Spleen (tissue), 11 donors: Measurements from ENCODE around the gene RBAK. TPM values are rescaled to one million over a fixed set of nuclear protein-coding genes. Genes with fewer than 3 reads are reported as not detected.

ENCODE experiments used
- DNase-seq: peaks from one replicate; pipeline ENCODE4 v3.0.0-alpha.2; 2020
- H3K27ac ChIP-seq, 8 donors: fragments of 200-600 bp; sonication (generic) in 7 of 8; 1 replicate in 4 of 8; 2 replicates in 4 of 8; pipeline versions ENCODE4 v1.5.0 to v1.8.0; 2016 to 2021; ENCODE audit warnings: inconsistent platforms in 4 of 8, mild to moderate bottlenecking in 4 of 8, moderate library complexity in 1 of 8
- H3K27me3 ChIP-seq, 7 donors: fragments of 200-600 bp; sonication (generic) in 6 of 7; replicated peaks in 1 of 7; 1 replicate in 4 of 7; 2 replicates in 3 of 7; pipeline versions ENCODE4 v1.5.0 to v1.8.0; 2016 to 2021; ENCODE audit warnings: inconsistent platforms in 3 of 7, mild to moderate bottlenecking in 1 of 7
- H3K36me3 ChIP-seq, 6 donors: fragments of 200-600 bp; sonication (generic) in 5 of 6; 1 replicate in 4 of 6; 2 replicates in 2 of 6; pipeline versions ENCODE4 v1.5.0 to v1.8.0; 2016 to 2021; ENCODE audit warnings: inconsistent platforms in 2 of 6
- H3K4me1 ChIP-seq, 6 donors: fragments of 200-600 bp; sonication (generic) in 5 of 6; 1 replicate in 3 of 6; 2 replicates in 3 of 6; pipeline versions ENCODE4 v1.5.0 to v1.8.0; 2016 to 2021; ENCODE audit warnings: inconsistent platforms in 3 of 6
- H3K4me3 ChIP-seq, 8 donors: fragments of 200-600 bp; sonication (generic) in 7 of 8; 1 replicate in 4 of 8; 2 replicates in 4 of 8; pipeline versions ENCODE4 v1.5.0 to v1.8.0; 2016 to 2021; ENCODE audit warnings: inconsistent platforms in 4 of 8, mild to moderate bottlenecking in 4 of 8, moderate library complexity in 2 of 8
- H3K9me3 ChIP-seq, 8 donors: fragments of 200-600 bp; sonication (generic) in 7 of 8; 1 replicate in 4 of 8; 2 replicates in 4 of 8; pipeline versions ENCODE4 v1.5.0 to v1.8.0; 2016 to 2021; ENCODE audit warnings: inconsistent platforms in 4 of 8
- CTCF ChIP-seq, 11 experiments: fragments of 200-600 bp in 7 of 11; fragments of 450-650 bp in 4 of 11; sonication (generic) in 4 of 11; IDR thresholded peaks in 8 of 11; conservative IDR thresholded peaks in 3 of 11; 1 replicate in 7 of 11; 2 replicates in 4 of 11; pipeline versions ENCODE4 v1.4.0 to v1.8.0; 2016 to 2021; ENCODE audit warnings: antibody characterized with exemption in 11 of 11, inconsistent platforms in 4 of 11, mild to moderate bottlenecking in 1 of 11
- POLR2A ChIP-seq, 3 donors: fragments of 450-650 bp; IDR thresholded peaks; one replicate each; pipeline ENCODE4 v1.5.1; 2017; ENCODE audit warnings: antibody characterized with exemption in 3 of 3, mild to moderate bottlenecking in 1 of 3
- POLR2AphosphoS5 ChIP-seq, 3 donors: sonication (generic); formaldehyde crosslinking; IDR thresholded peaks; one replicate each; pipeline ENCODE4 v1.5.1; 2017; ENCODE audit warnings: antibody characterized with exemption in 3 of 3
- WGBS, 5 donors: extraction: QIAGEN DNeasy Blood & Tissue Kit in 3 of 5; methylation state at CpG; one replicate each; pipeline versions ENCODE4 v1.1.5 to v1.1.7; 2013 to 2018; 5-methylcytosine and 5-hydroxymethylcytosine counted together
- intact Hi-C: fragments of 100-400 bp; cut with DNase I; formaldehyde crosslinking; loops from one replicate; pipeline ENCODE4 v1.15.0; 2023; ENCODE audit warnings: low total_unique reads
- polyA plus RNA-seq, 3 donors: library from polyadenylated mRNA; stranded (reverse); fragments of 200-250 nt; gene quantifications; one replicate each; pipeline ENCODE4 v1.2.1, GENCODE V29; 2013
- total RNA-seq, 7 donors: library from RNA; depleted of rRNA in 3 of 7; stranded (reverse); fragments of >200 nt in 3 of 7; fragmentation: NEBNext Ultra II Directional in 4 of 7; extraction: Animal tissue kit (Norgen Biotek cat#: 25700) in 4 of 7; gene quantifications; one replicate each; pipeline versions ENCODE4 v1.1.0 to v1.2.1, GENCODE V29; 2016 to 2021
- donor health status: healthy with polysubstance abuse.
- donor health status: DM: no; HTN: no; CAD: no; lungs with moderate emphysema.
- donor health status: DM: no; HTN: no; CAD: no.
- donor health status: Bipolar disorder and iron deficiency.
- donor health status: healthy.
- donor health status: DM: no; HTN: no; CAD: no.
- donor health status: DM: yes; HTN: yes; CAD: no.

RBAK gene
- total and polyA plus RNA-seq, 10 donors: 3.3 to 17.1 (median 12.2) TPM

GRCh38 chr7:5093948-5094347 lies 48.3 kb downstream of the RBAK start:
- Histone ChIP-seq H3K4me3 (no peak overlapping the region), H3K4me1 (no peaks in the 10 kb centered on the region), H3K27me3 (no peaks in the 10 kb centered on the region), H3K9me3 (peaks cover 6 to 53% (median 43%) of the 10 kb centered on the region in 8 donors), H3K27ac (no peak overlapping the region), H3K36me3 (no peaks in the 10 kb centered on the region)
- DNase-seq: no peak
- WGBS, 5 donors: 63 to 88% (median 68%) methylated on average over 5 of the region's 5 CpGs
- intact Hi-C loops: no loop called here
- TF ChIP-seq POLR2AphosphoS5 (IDR thresholded peaks at IDR 0.05): no peak
- TF ChIP-seq CTCF (IDR thresholded peaks at IDR 0.05 in 8 of 11, conservative IDR thresholded peaks at IDR 0.05 in 3 of 11): no peak
- TF ChIP-seq POLR2A (IDR thresholded peaks at IDR 0.05): no peak

- no peak for DNase-seq
- Histone ChIP-seq H3K4me1 (no peaks in the 10 kb centered on the region), H3K9me3 (peaks cover 6 to 60% (median 49%) of the 10 kb centered on the region in 8 donors), H3K27ac (no peak overlapping the region), H3K27me3 (no peaks in the 10 kb centered on the region), H3K36me3 (no peaks in the 10 kb centered on the region), H3K4me3 (no peak overlapping the region)
- intact Hi-C loops: no loop called here
- TF ChIP-seq POLR2A (IDR thresholded peaks at IDR 0.05): no peak
- no peak for TF ChIP-seq CTCF (IDR thresholded peaks at IDR 0.05 in 8 of 11, conservative IDR thresholded peaks at IDR 0.05 in 3 of 11)
- TF ChIP-seq POLR2AphosphoS5 (IDR thresholded peaks at IDR 0.05): no peak
- WGBS, 5 donors: 84 to 91% (median 88%) methylated on average over 2 of the region's 2 CpGs
These were observed 49.0 kb downstream of the RBAK start for GRCh38 chr7:5094641-5095040.

- Histone ChIP-seq H3K9me3 (no peaks in the 10 kb centered on the region), H3K27me3 (peaks cover 0 to 24% (median 0%) of the 10 kb centered on the region in 7 donors), H3K27ac (no peak overlapping the region), H3K36me3 (no peaks in the 10 kb centered on the region), H3K4me3 (no peak overlapping the region), H3K4me1 (no peaks in the 10 kb centered on the region)
- WGBS, 5 donors: 63 to 72% (median 68%) methylated on average over 7 of the region's 7 CpGs
- intact Hi-C loops: no loop called here
- TF ChIP-seq POLR2A (IDR thresholded peaks at IDR 0.05) (no peak), POLR2AphosphoS5 (IDR thresholded peaks at IDR 0.05) (no peak), CTCF (IDR thresholded peaks at IDR 0.05 in 8 of 11, conservative IDR thresholded peaks at IDR 0.05 in 3 of 11) (no peak)
- DNase-seq: no peak
These were observed 70.7 kb downstream of the RBAK start for GRCh38 chr7:5116359-5116758.

- no peak for DNase-seq
- H3K27me3 ChIP-seq: peaks cover 0 to 24% (median 0%) of the 10 kb centered on the region in 7 donors
- H3K4me1 ChIP-seq: no peaks in the 10 kb centered on the region
- WGBS, 5 donors: 88 to 90% (median 90%) methylated on average over 35 to 56 of the region's 56 CpGs
- no peaks in the 10 kb centered on the region for H3K9me3 ChIP-seq
- intact Hi-C loops: no loop called here
- no peaks in the 10 kb centered on the region for H3K36me3 ChIP-seq
- H3K4me3 ChIP-seq: no peak overlapping the region
- TF ChIP-seq POLR2AphosphoS5 (IDR thresholded peaks at IDR 0.05) (no peak), POLR2A (IDR thresholded peaks at IDR 0.05) (no peak), CTCF (IDR thresholded peaks at IDR 0.05 in 8 of 11, conservative IDR thresholded peaks at IDR 0.05 in 3 of 11) (no peak)
- H3K27ac ChIP-seq: no peak overlapping the region
These were observed 71.7 kb downstream of the RBAK start for GRCh38 chr7:5117095-5117970.
